SK-N-SH (cell line): ENCODE data around the gene CDK5RAP2. TPM values are rescaled to one million over a fixed set of nuclear protein-coding genes. Genes with fewer than 3 reads are reported as not detected.

Experiments used
- CTCF ChIA-PET: fragments of 300-600, 350-600 bp; formaldehyde crosslinking; extraction: SDS; loops from one replicate; lab custom pipeline; 2021; lab: Yijun Ruan, JAX
- POLR2A ChIA-PET: fragments of 350-600 bp; sonication (Branson Sonifier 250); formaldehyde crosslinking; extraction: SDS; loops from one replicate; lab custom pipeline; 2020; ENCODE audit warnings: antibody characterized with exemption, inconsistent platforms; lab: Yijun Ruan, JAX
- DNase-seq: peaks from one replicate; pipeline ENCODE4 v3.0.0; 2012
- H2AFZ ChIP-seq: fragments of 200-600 bp; sonication (generic); 2 replicates; pipeline ENCODE4 v1.8.1; 2016; ENCODE audit warnings: antibody characterized with exemption, mild to moderate bottlenecking, low read depth
- H3F3A ChIP-seq: fragments of 200-600 bp; sonication (generic); replicated peaks from 2 replicates; pipeline ENCODE3; 2016; ENCODE audit warnings: antibody characterized with exemption, mild to moderate bottlenecking; ENCODE audit not compliant: insufficient read depth
- H3K27ac ChIP-seq, 2 experiments: fragments of 200-500 bp in 1 of 2; fragments of 200-600 bp in 1 of 2; sonication (Bioruptor generic) in 1 of 2; sonication (generic), shearing (Covaris generic) in 1 of 2; 2 replicates each; pipeline versions ENCODE4 v1.5.1 to v1.6.1; 2014 to 2016; ENCODE audit warnings: low read depth in 2 of 2, inconsistent platforms in 1 of 2, low read length in 1 of 2, mild to moderate bottlenecking in 1 of 2, mixed read lengths in 1 of 2
- H3K27me3 ChIP-seq: fragments of 200-600 bp; sonication (generic), shearing (Covaris generic); 2 replicates; pipeline ENCODE4 v1.6.1; 2016; ENCODE audit warnings: mixed run types; ENCODE audit not compliant: insufficient read depth
- H3K36me3 ChIP-seq, 2 experiments: fragments of 200-500 bp in 1 of 2; fragments of 200-600 bp in 1 of 2; sonication (Bioruptor generic) in 1 of 2; sonication (generic) in 1 of 2; replicated peaks in 1 of 2; 2 replicates each; pipeline versions ENCODE3 to v1.5.1; 2014 to 2016; ENCODE audit warnings: low read length in 1 of 2, mild to moderate bottlenecking in 1 of 2; ENCODE audit not compliant: insufficient read depth in 2 of 2, control insufficient read depth in 1 of 2
- H3K4me1 ChIP-seq, 2 experiments: fragments of 200-500 bp in 1 of 2; fragments of 200-600 bp in 1 of 2; sonication (Bioruptor generic) in 1 of 2; sonication (generic), shearing (Covaris generic) in 1 of 2; 2 replicates each; pipeline versions ENCODE4 v1.5.1 to v1.6.1; 2014 to 2016; ENCODE audit warnings: low read depth in 1 of 2, low read length in 1 of 2, mixed run types in 1 of 2; ENCODE audit not compliant: insufficient read depth in 2 of 2, control insufficient read depth in 1 of 2
- H3K4me2 ChIP-seq: fragments of 200-600 bp; sonication (generic), shearing (Covaris generic); 2 replicates; pipeline ENCODE4 v1.6.1; 2017; ENCODE audit warnings: mixed run types
- H3K4me3 ChIP-seq, 2 experiments: fragments of 200-500 bp in 1 of 2; fragments of 200-600 bp in 1 of 2; sonication (Bioruptor generic) in 1 of 2; sonication (generic), shearing (Covaris generic) in 1 of 2; 2 replicates each; pipeline versions ENCODE4 v1.5.1 to v1.8.1; 2014 to 2016; ENCODE audit warnings: low read depth in 2 of 2, inconsistent platforms in 1 of 2, low read length in 1 of 2, mild to moderate bottlenecking in 1 of 2, mixed read lengths in 1 of 2, moderate library complexity in 1 of 2
- H3K79me2 ChIP-seq: fragments of 200-600 bp; sonication (generic); 2 replicates; pipeline ENCODE4 v1.8.1; 2017; ENCODE audit warnings: mild to moderate bottlenecking; ENCODE audit not compliant: insufficient read depth
- H3K9ac ChIP-seq: fragments of 200-600 bp; sonication (generic); 2 replicates; pipeline ENCODE4 v1.6.1; 2017; ENCODE audit warnings: mixed run types
- H3K9me2 ChIP-seq: fragments of 200-600 bp; sonication (generic); 2 replicates; pipeline ENCODE4 v1.6.1; 2017; ENCODE audit warnings: mixed run types
- H3K9me3 ChIP-seq: fragments of 200-600 bp; sonication (generic); 2 replicates; pipeline ENCODE4 v1.6.1; 2017; ENCODE audit warnings: mixed run types, mild to moderate bottlenecking, moderate library complexity
- H4K20me1 ChIP-seq: fragments of 200-600 bp; sonication (generic); 2 replicates; pipeline ENCODE4 v1.6.1; 2017; ENCODE audit warnings: mild to moderate bottlenecking, mixed run types; ENCODE audit not compliant: insufficient read depth
- EP300 ChIP-seq, 2 experiments: IDR thresholded peaks; 2 replicates each; pipeline versions ENCODE4 v1.4.0 to v1.6.1; 2012; ENCODE audit warnings: borderline replicate concordance in 1 of 2, low read depth in 1 of 2, low read length in 1 of 2
- EZH2phosphoT487 ChIP-seq: fragments of 200-600 bp; sonication (generic); IDR thresholded peaks from 2 replicates; pipeline ENCODE4 v1.6.1; 2017; ENCODE audit warnings: low read depth, mixed run types, mild to moderate bottlenecking, antibody characterized with exemption, moderate library complexity, borderline replicate concordance
- FOXJ3 ChIP-seq: sonication (generic); formaldehyde crosslinking; IDR thresholded peaks from 2 replicates; pipeline ENCODE4 v1.5.1; 2020; ENCODE audit warnings: mild to moderate bottlenecking, missing genetic modification reagents
- GABPA ChIP-seq: IDR thresholded peaks from 2 replicates; pipeline ENCODE4 v1.4.0; 2012; ENCODE audit warnings: low read depth, mild to moderate bottlenecking
- GATA2 ChIP-seq: sonication (generic); formaldehyde crosslinking; IDR thresholded peaks from 2 replicates; pipeline ENCODE4 v1.5.0; 2020; ENCODE audit warnings: mild to moderate bottlenecking, missing genetic modification reagents
- POLR2AphosphoS5 ChIP-seq: IDR thresholded peaks from 2 replicates; pipeline ENCODE4 v1.6.1; 2012; ENCODE audit warnings: low read depth, low read length
- RAD21 ChIP-seq: IDR thresholded peaks from 2 replicates; pipeline ENCODE4 v1.6.1; 2012; ENCODE audit warnings: mild to moderate bottlenecking, low read length
- REST ChIP-seq: IDR thresholded peaks from 2 replicates; pipeline ENCODE4 v1.6.1; 2012; ENCODE audit warnings: mild to moderate bottlenecking, low read depth, low read length, moderate library complexity
- RFX5 ChIP-seq: IDR thresholded peaks from 2 replicates; pipeline ENCODE4 v1.6.1; 2012; ENCODE audit warnings: mild to moderate bottlenecking, improper control_type of control experiment, low read length
- RXRA ChIP-seq: IDR thresholded peaks from 2 replicates; pipeline ENCODE4 v1.4.0; 2012; ENCODE audit warnings: low read depth, mild to moderate bottlenecking, borderline replicate concordance
- WGBS: methylation state at CpG from one replicate; pipeline ENCODE4 v1.1.6; 2017; ENCODE audit warnings: low lambda C conversion rate; 5-methylcytosine and 5-hydroxymethylcytosine counted together
- polyA plus RNA-seq, 3 experiments: library from polyadenylated mRNA; depleted of rRNA; stranded (reverse); fragments of >200 nt; gene quantifications; 2 replicates each; pipeline ENCODE4 v1.2.3, GENCODE V29; 2012
- TF ChIP-seq, protein P1 (sequence below): fragments of 150-350 bp; IDR thresholded peaks from 2 replicates; pipeline ENCODE4 v1.6.1; 2016; ENCODE audit warnings: mild to moderate bottlenecking, low read depth, low read length
- TF ChIP-seq, protein P2 (sequence below): fragments of 150-350 bp; IDR thresholded peaks from 2 replicates; pipeline ENCODE4 v1.6.1; 2017; ENCODE audit warnings: antibody characterized with exemption, low read length, low read depth, borderline replicate concordance
- TF ChIP-seq, protein P3 (sequence below): IDR thresholded peaks from 2 replicates; pipeline ENCODE4 v1.4.0; 2012; ENCODE audit warnings: low read depth, borderline replicate concordance
- TF ChIP-seq, protein P4 (sequence below): fragments of 200-600 bp; sonication (generic); IDR thresholded peaks from 2 replicates; pipeline ENCODE4 v1.6.1; 2017; ENCODE audit warnings: antibody characterized with exemption, mild to moderate bottlenecking, moderate library complexity

Gene CDK5RAP2
- polyA plus RNA-seq, 1 of the 3 experiments (the other 2 are of a cell fraction) = 20.7 TPM

DNA sequence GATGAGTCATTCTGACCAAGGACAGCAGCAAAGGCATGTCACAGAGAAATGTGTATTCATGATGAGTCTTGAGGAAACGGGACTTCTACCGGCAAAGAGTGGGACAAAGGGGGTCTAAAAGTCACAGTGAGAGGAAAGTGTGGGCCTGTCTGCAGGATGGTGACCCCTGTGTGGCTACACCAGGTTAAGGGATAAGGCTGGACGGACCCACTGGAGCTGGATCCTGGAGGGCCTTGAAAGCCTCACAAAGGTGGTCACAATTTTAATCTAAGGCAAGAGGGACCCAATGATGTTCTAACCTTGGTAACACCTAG, 176.5 kb downstream of the CDK5RAP2 start:
- Histone ChIP-seq H3K27me3 (no peaks in the 10 kb centered on the region), H3K4me2 (peak overlapping the region; percentile 16; the same call in 1 of the 2 replicates), H3K36me3 (peaks cover 37 to 56% of the 10 kb centered on the region in 2 experiments), H3K9ac (no peak overlapping the region), H3F3A (peaks cover 13% of the 10 kb centered on the region), H4K20me1 (no peaks in the 10 kb centered on the region), H3K79me2 (no peaks in the 10 kb centered on the region), H3K27ac (peak overlapping the region in 1 of 2 experiments; percentile 49; a peak in 3 of 4 replicates), H3K9me3 (no peaks in the 10 kb centered on the region), H3K4me3 (no peak overlapping the region), H3K9me2 (no peaks in the 10 kb centered on the region), H3K4me1 (peaks cover 13 to 18% of the 10 kb centered on the region in 2 experiments; a peak in 3 of 4 replicates), H2AFZ (no peak overlapping the region)
- 38% methylated on average over 3 of the region's 3 CpGs for WGBS
- no peak for DNase-seq
- TF ChIP-seq, protein P1, sequence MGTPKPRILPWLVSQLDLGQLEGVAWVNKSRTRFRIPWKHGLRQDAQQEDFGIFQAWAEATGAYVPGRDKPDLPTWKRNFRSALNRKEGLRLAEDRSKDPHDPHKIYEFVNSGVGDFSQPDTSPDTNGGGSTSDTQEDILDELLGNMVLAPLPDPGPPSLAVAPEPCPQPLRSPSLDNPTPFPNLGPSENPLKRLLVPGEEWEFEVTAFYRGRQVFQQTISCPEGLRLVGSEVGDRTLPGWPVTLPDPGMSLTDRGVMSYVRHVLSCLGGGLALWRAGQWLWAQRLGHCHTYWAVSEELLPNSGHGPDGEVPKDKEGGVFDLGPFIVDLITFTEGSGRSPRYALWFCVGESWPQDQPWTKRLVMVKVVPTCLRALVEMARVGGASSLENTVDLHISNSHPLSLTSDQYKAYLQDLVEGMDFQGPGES = no peak
- TF ChIP-seq GABPA (no peak), EP300 (IDR thresholded peaks at IDR 0.05; ENCODE audit: borderline replicate concordance in 1 of 2, low read depth in 1 of 2, low read length in 1 of 2) (0 out of 4 replicates have a peak, but pooled peaks of 1 of the 2 experiments have one; percentile 20), RXRA (peak; percentile 1; the same call in 1 of the 2 replicates), REST (peak; percentile 93)
- POLR2A ChIA-PET = interaction anchor here (0.7 kb wide), 1 partner anchor 17 kb away, joined by 3 read pairs; no protein-coding TSS in a partner anchor
- CTCF ChIA-PET = interaction anchor here (1.3 kb wide), 1 partner anchor 10 kb away, joined by 3 read pairs; no protein-coding TSS in a partner anchor

DNA sequence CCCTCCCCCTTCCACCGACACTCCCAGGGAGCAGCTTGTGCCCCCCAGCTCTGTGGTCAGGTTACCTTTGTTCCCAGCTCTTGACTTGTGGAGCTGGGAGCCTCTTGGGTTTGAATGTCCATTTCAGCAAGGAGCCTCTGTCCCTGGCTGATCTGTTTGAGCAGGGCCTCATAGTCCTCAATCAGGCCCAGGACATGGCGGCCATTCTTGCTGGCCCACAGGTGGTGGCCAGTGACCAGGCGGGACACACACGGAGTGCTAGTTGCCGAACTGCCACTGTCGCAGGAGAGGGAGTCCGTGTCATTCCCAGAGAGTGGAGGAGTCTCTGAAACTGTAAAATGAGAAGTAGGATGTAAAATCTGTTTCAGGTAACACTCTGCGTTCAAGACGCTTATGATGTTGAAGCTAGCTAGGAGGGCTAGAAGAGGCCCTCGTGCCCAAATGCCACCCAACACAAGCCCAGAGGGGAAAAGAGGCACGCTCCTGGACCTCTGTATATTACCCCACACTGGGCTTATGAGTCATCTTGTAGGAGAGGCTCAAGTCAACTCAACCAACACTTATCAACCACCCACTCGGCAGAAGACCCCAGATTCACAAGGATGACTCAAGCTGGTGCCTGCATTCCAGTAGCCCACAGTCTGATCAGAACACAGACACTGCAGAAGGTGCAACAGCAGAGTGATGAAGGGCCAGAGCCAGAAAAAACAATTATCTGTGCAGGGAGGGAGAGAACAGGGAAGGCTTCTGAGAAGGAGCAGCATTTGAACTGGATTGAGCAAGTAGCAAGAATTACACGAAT, 177.0 kb downstream of the CDK5RAP2 start:
- H3K9ac ChIP-seq = no peak overlapping the region
- peaks cover 40 to 56% of the 10 kb centered on the region in 2 experiments for H3K36me3 ChIP-seq
- peak overlapping the region; percentile 16; the same call in 1 of the 2 replicates for H3K4me2 ChIP-seq
- no peak for DNase-seq
- H4K20me1 ChIP-seq = no peaks in the 10 kb centered on the region
- no peak overlapping the region for H2AFZ ChIP-seq
- H3K9me2 ChIP-seq = no peaks in the 10 kb centered on the region
- CTCF ChIA-PET = interaction anchor here (1.3 kb wide), 1 partner anchor 11 kb away, joined by 3 read pairs; no protein-coding TSS in a partner anchor
- no peaks in the 10 kb centered on the region for H3K9me3 ChIP-seq
- POLR2A ChIA-PET = no interaction called here
- peak overlapping the region in 1 of 2 experiments; percentile 49; a peak in 2 of 4 replicates for H3K27ac ChIP-seq
- no peaks in the 10 kb centered on the region for H3K79me2 ChIP-seq
- H3F3A ChIP-seq = peaks cover 13% of the 10 kb centered on the region
- H3K4me3 ChIP-seq = no peak overlapping the region
- peaks cover 8 to 18% of the 10 kb centered on the region in 2 experiments; a peak in 3 of 4 replicates for H3K4me1 ChIP-seq
- 74% methylated on average over 13 of the region's 13 CpGs for WGBS
- H3K27me3 ChIP-seq = no peaks in the 10 kb centered on the region
- TF ChIP-seq EZH2phosphoT487 = no peak
- TF ChIP-seq, protein P2, sequence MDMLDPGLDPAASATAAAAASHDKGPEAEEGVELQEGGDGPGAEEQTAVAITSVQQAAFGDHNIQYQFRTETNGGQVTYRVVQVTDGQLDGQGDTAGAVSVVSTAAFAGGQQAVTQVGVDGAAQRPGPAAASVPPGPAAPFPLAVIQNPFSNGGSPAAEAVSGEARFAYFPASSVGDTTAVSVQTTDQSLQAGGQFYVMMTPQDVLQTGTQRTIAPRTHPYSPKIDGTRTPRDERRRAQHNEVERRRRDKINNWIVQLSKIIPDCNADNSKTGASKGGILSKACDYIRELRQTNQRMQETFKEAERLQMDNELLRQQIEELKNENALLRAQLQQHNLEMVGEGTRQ = no peak
- TF ChIP-seq, protein P3, sequence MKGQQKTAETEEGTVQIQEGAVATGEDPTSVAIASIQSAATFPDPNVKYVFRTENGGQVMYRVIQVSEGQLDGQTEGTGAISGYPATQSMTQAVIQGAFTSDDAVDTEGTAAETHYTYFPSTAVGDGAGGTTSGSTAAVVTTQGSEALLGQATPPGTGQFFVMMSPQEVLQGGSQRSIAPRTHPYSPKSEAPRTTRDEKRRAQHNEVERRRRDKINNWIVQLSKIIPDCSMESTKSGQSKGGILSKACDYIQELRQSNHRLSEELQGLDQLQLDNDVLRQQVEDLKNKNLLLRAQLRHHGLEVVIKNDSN = no peak
- no peak for TF ChIP-seq POLR2AphosphoS5
- no peak for TF ChIP-seq RAD21
- TF ChIP-seq FOXJ3 (CRISPR knock-in tag) = no peak
- no peak for TF ChIP-seq RFX5
- TF ChIP-seq GATA2 (CRISPR knock-in tag) = no peak
- TF ChIP-seq, protein P4, sequence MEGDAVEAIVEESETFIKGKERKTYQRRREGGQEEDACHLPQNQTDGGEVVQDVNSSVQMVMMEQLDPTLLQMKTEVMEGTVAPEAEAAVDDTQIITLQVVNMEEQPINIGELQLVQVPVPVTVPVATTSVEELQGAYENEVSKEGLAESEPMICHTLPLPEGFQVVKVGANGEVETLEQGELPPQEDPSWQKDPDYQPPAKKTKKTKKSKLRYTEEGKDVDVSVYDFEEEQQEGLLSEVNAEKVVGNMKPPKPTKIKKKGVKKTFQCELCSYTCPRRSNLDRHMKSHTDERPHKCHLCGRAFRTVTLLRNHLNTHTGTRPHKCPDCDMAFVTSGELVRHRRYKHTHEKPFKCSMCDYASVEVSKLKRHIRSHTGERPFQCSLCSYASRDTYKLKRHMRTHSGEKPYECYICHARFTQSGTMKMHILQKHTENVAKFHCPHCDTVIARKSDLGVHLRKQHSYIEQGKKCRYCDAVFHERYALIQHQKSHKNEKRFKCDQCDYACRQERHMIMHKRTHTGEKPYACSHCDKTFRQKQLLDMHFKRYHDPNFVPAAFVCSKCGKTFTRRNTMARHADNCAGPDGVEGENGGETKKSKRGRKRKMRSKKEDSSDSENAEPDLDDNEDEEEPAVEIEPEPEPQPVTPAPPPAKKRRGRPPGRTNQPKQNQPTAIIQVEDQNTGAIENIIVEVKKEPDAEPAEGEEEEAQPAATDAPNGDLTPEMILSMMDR = no peak
